Measurements from ENCODE around the gene ZBTB7C.

ZBTB7C gene

GRCh38 chr18:48418539-48419276, 9.5 kb upstream of the ZBTB7C start:
- no peak for DNase-seq (ENCODE audit: low read depth in 2 of 2)

GRCh38 chr18:48417985-48418384, 8.8 kb upstream of the ZBTB7C start:
- no peak for DNase-seq (ENCODE audit: low read depth in 2 of 2)

GRCh38 chr18:48413342-48413741, 4.2 kb upstream of the ZBTB7C start:
- no peak for DNase-seq (ENCODE audit: low read depth in 2 of 2)

GRCh38 chr18:48412339-48412929, 3.3 kb upstream of the ZBTB7C start:
- no peak for DNase-seq (ENCODE audit: low read depth in 2 of 2)

GRCh38 chr18:48410095-48410920, 1.1 kb upstream of the ZBTB7C start:
- DNase-seq (ENCODE audit: low read depth in 2 of 2): peak; percentile 49 to 71

GRCh38 chr18:48409591-48410094, 460 bp upstream of the ZBTB7C start:
- DNase-seq (ENCODE audit: low read depth in 2 of 2): no peak

GRCh38 chr18:48408111-48408726, 964 bp downstream of the ZBTB7C start:
- no peak for DNase-seq (ENCODE audit: low read depth in 2 of 2)

GRCh38 chr18:48407358-48407757, 1.8 kb downstream of the ZBTB7C start:
- DNase-seq (ENCODE audit: low read depth in 2 of 2): no peak

- DNase-seq (ENCODE audit: low read depth in 2 of 2): no peak
These were observed 3.2 kb downstream of the ZBTB7C start for GRCh38 chr18:48405978-48406377.

- no peak for DNase-seq (ENCODE audit: low read depth in 2 of 2)
These were observed 4.3 kb downstream of the ZBTB7C start for GRCh38 chr18:48404716-48405507.

- no peak for DNase-seq (ENCODE audit: low read depth in 2 of 2)
These were observed 6.2 kb downstream of the ZBTB7C start for GRCh38 chr18:48402953-48403352.

GRCh38 chr18:48399303-48400075, 9.7 kb downstream of the ZBTB7C start:
- DNase-seq (ENCODE audit: low read depth in 2 of 2): no peak

- no peak for DNase-seq (ENCODE audit: low read depth in 2 of 2)
These were observed 11.1 kb downstream of the ZBTB7C start for GRCh38 chr18:48398074-48398473.

GRCh38 chr18:48397021-48397420, 12.2 kb downstream of the ZBTB7C start:
- no peak for DNase-seq (ENCODE audit: low read depth in 2 of 2)

GRCh38 chr18:48396561-48396960, 12.6 kb downstream of the ZBTB7C start:
- no peak for DNase-seq (ENCODE audit: low read depth in 2 of 2)

GRCh38 chr18:48395646-48396045, 13.5 kb downstream of the ZBTB7C start:
- DNase-seq (ENCODE audit: low read depth in 2 of 2): no peak

- DNase-seq (ENCODE audit: low read depth in 2 of 2): no peak
These were observed 15.0 kb downstream of the ZBTB7C start for GRCh38 chr18:48394176-48394575.

GRCh38 chr18:48393776-48394175, 15.4 kb downstream of the ZBTB7C start:
- DNase-seq (ENCODE audit: low read depth in 2 of 2): no peak

- no peak for DNase-seq (ENCODE audit: low read depth in 2 of 2)
These were observed 16.0 kb downstream of the ZBTB7C start for GRCh38 chr18:48393170-48393569.

- DNase-seq (ENCODE audit: low read depth in 2 of 2): no peak
These were observed 16.9 kb downstream of the ZBTB7C start for GRCh38 chr18:48392268-48392667.
